Measurements from ENCODE around the gene PTGDS.

GRCh38 chr9:136983656-136984314 lies 6.5 kb downstream of the PTGDS start:
- TF ChIP-seq POLR2A (IDR thresholded peaks at IDR 0.05) (no peak), CTCF (IDR thresholded peaks at IDR 0.05) (no peak), POLR2AphosphoS5 (IDR thresholded peaks at IDR 0.05) (no peak), EP300 (IDR thresholded peaks at IDR 0.05; ENCODE audit: low read depth) (no peak)

Data from transverse colon (tissue), 4 donors.